ENCODE measurements around the gene WNT2B.

WNT2B gene

DNA sequence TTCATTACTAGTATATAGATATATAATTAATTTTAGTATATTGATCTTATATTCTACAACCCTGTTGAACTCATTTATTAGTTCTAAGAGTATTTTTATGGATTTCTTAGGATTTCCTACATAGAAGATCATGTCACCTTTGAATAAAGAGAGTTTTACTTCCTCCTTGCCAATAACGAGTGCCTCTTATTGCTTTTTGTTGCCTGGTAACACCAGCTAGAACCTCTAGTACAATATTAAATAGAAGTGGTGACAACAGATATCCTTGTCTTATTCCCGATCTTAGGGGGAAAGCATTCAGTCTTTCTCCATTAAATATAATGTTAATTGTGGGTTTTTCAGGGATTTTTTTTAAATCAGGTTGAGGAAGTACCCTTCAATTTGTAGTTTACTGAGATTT is 40.8 kb downstream of the WNT2B start:
- Histone ChIP-seq H3K9me3 (no peaks in the 10 kb centered on the region), H3K4me3 (no peak overlapping the region), H3K36me3 (peaks cover 4 to 19% (median 8%) of the 10 kb centered on the region in 3 donors), H3K27ac (no peak overlapping the region), H3K4me1 (peaks cover 0 to 9% (median 0%) of the 10 kb centered on the region in 4 donors), H3K27me3 (no peaks in the 10 kb centered on the region)
- intact Hi-C loops (cut with DNase I; ENCODE audit: low total_unique reads), result no loop called here
- no peak for DNase-seq
- TF ChIP-seq, protein P1, sequence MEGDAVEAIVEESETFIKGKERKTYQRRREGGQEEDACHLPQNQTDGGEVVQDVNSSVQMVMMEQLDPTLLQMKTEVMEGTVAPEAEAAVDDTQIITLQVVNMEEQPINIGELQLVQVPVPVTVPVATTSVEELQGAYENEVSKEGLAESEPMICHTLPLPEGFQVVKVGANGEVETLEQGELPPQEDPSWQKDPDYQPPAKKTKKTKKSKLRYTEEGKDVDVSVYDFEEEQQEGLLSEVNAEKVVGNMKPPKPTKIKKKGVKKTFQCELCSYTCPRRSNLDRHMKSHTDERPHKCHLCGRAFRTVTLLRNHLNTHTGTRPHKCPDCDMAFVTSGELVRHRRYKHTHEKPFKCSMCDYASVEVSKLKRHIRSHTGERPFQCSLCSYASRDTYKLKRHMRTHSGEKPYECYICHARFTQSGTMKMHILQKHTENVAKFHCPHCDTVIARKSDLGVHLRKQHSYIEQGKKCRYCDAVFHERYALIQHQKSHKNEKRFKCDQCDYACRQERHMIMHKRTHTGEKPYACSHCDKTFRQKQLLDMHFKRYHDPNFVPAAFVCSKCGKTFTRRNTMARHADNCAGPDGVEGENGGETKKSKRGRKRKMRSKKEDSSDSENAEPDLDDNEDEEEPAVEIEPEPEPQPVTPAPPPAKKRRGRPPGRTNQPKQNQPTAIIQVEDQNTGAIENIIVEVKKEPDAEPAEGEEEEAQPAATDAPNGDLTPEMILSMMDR (IDR thresholded peaks at IDR 0.05), result no peak

DNA sequence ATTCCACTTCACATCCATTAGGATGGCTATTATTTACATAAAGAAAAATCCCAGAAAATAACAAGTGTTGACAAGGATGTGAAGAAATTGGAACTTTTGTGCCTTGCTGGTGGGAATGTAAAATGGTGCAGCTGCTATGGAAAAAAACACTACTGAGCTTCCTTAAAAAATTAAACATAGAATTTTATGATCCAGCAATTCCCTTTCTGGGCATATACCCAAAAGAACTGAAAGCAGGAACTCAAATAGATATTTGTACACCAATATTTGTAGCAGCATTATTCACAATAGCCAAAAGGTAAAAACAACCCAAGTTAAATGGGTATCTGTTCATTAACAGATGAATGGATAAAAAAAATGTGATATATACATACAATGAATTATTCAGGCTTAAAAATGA is 45.6 kb downstream of the WNT2B start:
- Histone ChIP-seq H3K4me1 (no peaks in the 10 kb centered on the region), H3K27me3 (no peaks in the 10 kb centered on the region), H3K36me3 (peaks cover 10 to 16% (median 14%) of the 10 kb centered on the region in 3 donors), H3K4me3 (no peak overlapping the region), H3K9me3 (no peaks in the 10 kb centered on the region), H3K27ac (no peak overlapping the region)
- TF ChIP-seq, protein P1 (IDR thresholded peaks at IDR 0.05), result no peak
- no peak for DNase-seq
- intact Hi-C loops (cut with DNase I; ENCODE audit: low total_unique reads), result no loop called here

DNA sequence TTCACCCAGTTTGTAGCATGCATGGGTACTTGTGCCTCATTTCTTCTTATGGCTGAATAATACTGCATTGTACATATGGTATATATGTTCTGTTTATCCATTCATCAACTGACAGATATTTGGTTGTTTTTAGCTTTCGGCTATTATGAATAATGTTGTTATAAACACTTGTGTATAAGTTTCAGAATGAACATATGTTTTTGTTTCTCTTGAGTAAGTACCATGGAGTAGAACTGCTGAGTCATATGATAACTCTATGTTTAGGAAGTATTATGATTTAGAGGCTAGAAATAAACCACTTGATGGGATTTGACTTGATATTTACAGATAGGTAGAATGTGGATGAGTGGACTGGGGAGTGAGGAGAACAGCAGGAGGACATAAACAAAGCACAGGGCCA is 48.6 kb downstream of the WNT2B start:
- TF ChIP-seq, protein P1 (IDR thresholded peaks at IDR 0.05), result no peak
- Histone ChIP-seq H3K27me3 (no peaks in the 10 kb centered on the region), H3K9me3 (no peaks in the 10 kb centered on the region), H3K36me3 (peaks cover 15 to 28% (median 25%) of the 10 kb centered on the region in 3 donors), H3K4me3 (no peak overlapping the region), H3K4me1 (no peaks in the 10 kb centered on the region), H3K27ac (no peak overlapping the region)
- intact Hi-C loops (cut with DNase I; ENCODE audit: low total_unique reads), result no loop called here
- DNase-seq, result no peak

DNA sequence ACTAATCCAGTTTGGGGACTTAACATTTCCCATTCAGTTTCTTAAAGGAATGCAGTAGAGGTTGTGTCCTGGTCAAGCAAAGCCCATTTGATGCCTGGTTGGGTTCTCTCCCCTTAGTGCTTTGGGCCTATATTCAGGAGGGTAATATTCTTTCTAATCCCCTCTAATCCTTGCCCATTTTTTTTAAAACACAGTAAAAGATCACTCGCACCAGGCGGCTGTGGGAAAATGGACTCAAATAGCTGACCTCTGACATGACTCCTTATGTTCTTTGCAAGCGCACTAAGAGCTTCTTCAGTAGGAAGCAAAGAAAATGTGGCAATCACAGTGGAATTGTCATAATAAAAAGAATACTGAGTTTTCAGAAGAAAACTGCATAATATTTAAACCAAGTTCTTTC is 49.9 kb downstream of the WNT2B start:
- Histone ChIP-seq H3K36me3 (peaks cover 15 to 28% (median 25%) of the 10 kb centered on the region in 3 donors), H3K27ac (no peak overlapping the region), H3K9me3 (no peaks in the 10 kb centered on the region), H3K4me1 (no peaks in the 10 kb centered on the region), H3K27me3 (no peaks in the 10 kb centered on the region), H3K4me3 (no peak overlapping the region)
- no peak for DNase-seq
- TF ChIP-seq, protein P1 (IDR thresholded peaks at IDR 0.05), result no peak
- intact Hi-C loops (cut with DNase I; ENCODE audit: low total_unique reads), result no loop called here

DNA sequence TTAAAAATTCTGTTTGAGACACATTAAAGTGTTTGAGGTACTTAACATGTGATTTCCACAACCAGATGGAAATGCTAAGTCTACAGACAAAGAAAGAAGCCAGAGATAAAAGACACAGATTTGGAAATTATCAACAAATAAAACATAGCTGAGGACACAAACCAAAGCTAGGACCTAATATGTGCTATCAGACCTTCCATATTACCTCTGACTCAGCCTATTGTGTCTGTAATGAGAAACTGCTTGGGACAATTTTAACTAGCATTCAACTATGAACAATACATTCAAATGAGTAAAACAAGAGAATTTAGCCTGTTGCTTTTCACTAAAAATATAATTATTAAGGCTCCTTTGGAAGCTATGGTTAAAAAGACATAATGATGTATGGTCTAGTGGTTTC is 54.6 kb downstream of the WNT2B start:
- no peak for DNase-seq
- TF ChIP-seq, protein P1 (IDR thresholded peaks at IDR 0.05), result no peak
- Histone ChIP-seq H3K9me3 (no peaks in the 10 kb centered on the region), H3K4me1 (no peaks in the 10 kb centered on the region), H3K4me3 (no peak overlapping the region), H3K27me3 (no peaks in the 10 kb centered on the region), H3K36me3 (peaks cover 11 to 25% (median 17%) of the 10 kb centered on the region in 3 donors), H3K27ac (no peak overlapping the region)
- intact Hi-C loops (cut with DNase I; ENCODE audit: low total_unique reads), result no loop called here

DNA sequence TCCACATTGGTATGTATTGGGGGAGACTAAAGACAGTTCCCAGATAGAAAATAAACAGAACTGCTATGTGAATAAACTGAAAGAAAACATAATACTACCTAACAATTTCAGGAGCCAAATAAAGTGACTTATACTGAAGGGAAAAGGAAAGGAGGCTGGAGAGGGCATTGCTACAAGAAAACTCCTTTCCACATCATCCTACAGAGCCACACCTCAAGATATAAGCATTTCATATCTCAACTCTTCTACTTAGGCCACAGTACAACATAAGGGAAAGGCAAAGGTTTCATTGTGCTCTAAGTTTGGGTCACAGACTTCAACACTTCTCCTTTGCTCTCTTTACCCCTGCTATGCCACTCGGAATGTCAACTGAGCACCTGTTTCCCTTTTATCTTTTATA is 55.3 kb downstream of the WNT2B start:
- no peak for DNase-seq
- H3K36me3 ChIP-seq, result peaks cover 14 to 23% (median 17%) of the 10 kb centered on the region in 3 donors
- intact Hi-C loops (cut with DNase I; ENCODE audit: low total_unique reads), result no loop called here
- no peaks in the 10 kb centered on the region for H3K27me3 ChIP-seq
- TF ChIP-seq, protein P1 (IDR thresholded peaks at IDR 0.05), result no peak
- H3K27ac ChIP-seq, result no peak overlapping the region
- no peak overlapping the region for H3K4me3 ChIP-seq
- H3K9me3 ChIP-seq, result no peaks in the 10 kb centered on the region
- no peaks in the 10 kb centered on the region for H3K4me1 ChIP-seq

Data from tibial artery (tissue), 4 donors.